Uterus (tissue), 2 donors: Measurements from ENCODE around the gene ATP2A2.

ENCODE experiments used
- CTCF ChIP-seq, 4 experiments: fragments of 200-600 bp in 2 of 4; fragments of 450-650 bp in 2 of 4; sonication (generic) in 2 of 4; IDR thresholded peaks; one replicate each; pipeline ENCODE4 v1.5.1; 2016 to 2019; ENCODE audit warnings: antibody characterized with exemption in 4 of 4, mild to moderate bottlenecking in 2 of 4, moderate library complexity in 1 of 4
- POLR2A ChIP-seq, 2 donors: fragments of 450-650 bp; IDR thresholded peaks; one replicate each; pipeline ENCODE4 v1.6.1; 2016; ENCODE audit warnings: antibody characterized with exemption in 2 of 2, mild to moderate bottlenecking in 1 of 2, moderate library complexity in 1 of 2

GRCh38 chr12:110373425-110373824, 92.4 kb downstream of the ATP2A2 start:
- TF ChIP-seq CTCF (IDR thresholded peaks at IDR 0.05) (no peak), POLR2A (IDR thresholded peaks at IDR 0.05) (no peak)
